Adrenal gland (tissue), 5 donors: ENCODE results near the gene NADSYN1.

ENCODE experiments used
- POLR2A ChIP-seq, 2 donors: fragments of 450-650 bp; IDR thresholded peaks; one replicate each; pipeline ENCODE4 v1.6.1; 2017; ENCODE audit warnings: antibody characterized with exemption in 2 of 2, mild to moderate bottlenecking in 2 of 2, moderate library complexity in 1 of 2
- TF ChIP-seq, protein P1 (sequence below), 6 experiments: fragments of 450-650 bp in 4 of 6; fragments of 200-600 bp in 2 of 6; sonication (generic) in 1 of 6; IDR thresholded peaks; 1 replicate in 5 of 6; 2 replicates in 1 of 6; pipeline versions ENCODE4 v1.5.1 to v1.8.0; 2016 to 2021; ENCODE audit warnings: antibody characterized with exemption in 6 of 6, mild to moderate bottlenecking in 2 of 6, moderate library complexity in 1 of 6
- donor health status: DM: no; HTN: no; CAD: no.

DNA sequence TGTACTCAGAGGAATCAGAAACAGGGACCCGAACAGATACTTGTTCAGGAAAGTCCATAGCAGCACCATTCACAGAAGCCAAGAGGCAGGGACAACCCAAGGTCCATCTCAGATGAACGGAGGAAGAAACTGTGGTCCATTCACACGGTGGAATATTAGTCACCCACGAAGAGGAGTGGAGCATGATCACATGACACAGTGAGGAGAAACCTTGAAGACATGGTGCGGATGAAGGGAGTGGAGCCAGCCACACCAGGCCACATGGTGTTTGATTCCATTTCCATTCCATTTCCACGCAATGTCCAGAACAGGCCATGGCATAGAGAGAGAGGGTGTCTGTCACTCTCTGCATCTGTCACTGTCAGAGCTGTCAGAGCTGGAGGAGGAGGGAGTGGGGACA, 30.7 kb downstream of the NADSYN1 start:
- no peak for TF ChIP-seq POLR2A (IDR thresholded peaks at IDR 0.05)
- TF ChIP-seq, protein P1, sequence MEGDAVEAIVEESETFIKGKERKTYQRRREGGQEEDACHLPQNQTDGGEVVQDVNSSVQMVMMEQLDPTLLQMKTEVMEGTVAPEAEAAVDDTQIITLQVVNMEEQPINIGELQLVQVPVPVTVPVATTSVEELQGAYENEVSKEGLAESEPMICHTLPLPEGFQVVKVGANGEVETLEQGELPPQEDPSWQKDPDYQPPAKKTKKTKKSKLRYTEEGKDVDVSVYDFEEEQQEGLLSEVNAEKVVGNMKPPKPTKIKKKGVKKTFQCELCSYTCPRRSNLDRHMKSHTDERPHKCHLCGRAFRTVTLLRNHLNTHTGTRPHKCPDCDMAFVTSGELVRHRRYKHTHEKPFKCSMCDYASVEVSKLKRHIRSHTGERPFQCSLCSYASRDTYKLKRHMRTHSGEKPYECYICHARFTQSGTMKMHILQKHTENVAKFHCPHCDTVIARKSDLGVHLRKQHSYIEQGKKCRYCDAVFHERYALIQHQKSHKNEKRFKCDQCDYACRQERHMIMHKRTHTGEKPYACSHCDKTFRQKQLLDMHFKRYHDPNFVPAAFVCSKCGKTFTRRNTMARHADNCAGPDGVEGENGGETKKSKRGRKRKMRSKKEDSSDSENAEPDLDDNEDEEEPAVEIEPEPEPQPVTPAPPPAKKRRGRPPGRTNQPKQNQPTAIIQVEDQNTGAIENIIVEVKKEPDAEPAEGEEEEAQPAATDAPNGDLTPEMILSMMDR (IDR thresholded peaks at IDR 0.05) = no peak
